Measurements from ENCODE around the gene JAZF1.

DNA sequence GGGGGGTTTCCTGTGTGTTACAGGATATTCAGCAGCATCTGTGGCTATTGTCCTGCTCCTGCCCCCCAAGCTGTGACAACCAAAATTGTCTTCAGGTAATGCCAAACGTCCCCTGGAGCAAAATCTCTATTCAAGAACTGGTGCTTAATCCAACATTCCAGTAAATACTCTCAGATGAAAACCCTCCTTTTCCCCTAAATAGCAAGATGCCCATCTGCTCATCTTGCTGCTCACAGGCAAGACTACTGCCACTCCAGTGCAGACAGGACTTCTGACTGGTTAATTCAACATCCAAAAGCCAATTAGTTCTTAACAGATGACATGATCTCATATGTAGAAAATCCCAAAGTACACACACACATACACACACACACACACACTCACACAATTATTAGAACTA lies 20.5 kb upstream of the JAZF1 start:
- TF ChIP-seq CTCF (IDR thresholded peaks at IDR 0.05) (no peak), POLR2A (IDR thresholded peaks at IDR 0.05) (no peak), POLR2AphosphoS5 (IDR thresholded peaks at IDR 0.05) (no peak)

Measured in breast epithelium (tissue), 3 donors.